ENCODE results near the gene LRP5. TPM values are rescaled to one million over a fixed set of nuclear protein-coding genes. Genes with fewer than 3 reads are reported as not detected.

The LRP5 gene
- total and polyA plus RNA-seq, 12 donors = 10.7 to 277 (median 75.8) TPM

- DNase-seq = peak in 1 of 7 donors; percentile 36
- 64 to 92% (median 78%) methylated on average over 9 to 15 of the region's 15 CpGs for WGBS, 4 donors
- H3K36me3 ChIP-seq (replicated peaks in 1 of 2) = peaks cover 0 to 8% of the 10 kb centered on the region in 2 donors
Observed at GRCh38 chr11:68372625-68373024, 60.2 kb downstream of the LRP5 start.

GRCh38 chr11:68373189-68373814 is 60.9 kb downstream of the LRP5 start:
- Histone ChIP-seq H3K36me3 (replicated peaks in 1 of 2) (peaks cover 0 to under 1% of the 10 kb centered on the region in 2 donors), H3K4me1 (replicated peaks in 1 of 2) (peaks cover 28 to 69% of the 10 kb centered on the region in 2 donors), H3K27me3 (no peaks in the 10 kb centered on the region), H3K27ac (peak overlapping the region in 4 of 5 donors; percentile 61 to 93 (median 84)), H3K4me3 (no peak overlapping the region), H3K9me3 (replicated peaks in 1 of 3) (no peaks in the 10 kb centered on the region)
- TF ChIP-seq CTCF (IDR thresholded peaks at IDR 0.05) = no peak
- no peak for TF ChIP-seq POLR2A (IDR thresholded peaks at IDR 0.05)
- intact Hi-C loops (cut with DNase I) = loop anchor here in 1 of 2 donors (5.0 kb wide), 1 partner anchor 61 kb away; the partner anchor contains the start of gene LRP5
- 67 to 85% (median 78%) methylated on average over 10 to 22 of the region's 22 CpGs for WGBS, 4 donors
- DNase-seq = no peak

More at GRCh38 chr11:68372625-68373024, 60.2 kb downstream of the LRP5 start:
- H3K4me3 ChIP-seq = no peak overlapping the region
- peaks cover 27 to 65% of the 10 kb centered on the region in 2 donors for H3K4me1 ChIP-seq (replicated peaks in 1 of 2)
- H3K9me3 ChIP-seq (replicated peaks in 1 of 3) = no peaks in the 10 kb centered on the region
- TF ChIP-seq CTCF (IDR thresholded peaks at IDR 0.05) (no peak), POLR2A (IDR thresholded peaks at IDR 0.05) (no peak)
- intact Hi-C loops (cut with DNase I) = loop anchor here in 1 of 2 donors (5.0 kb wide), 1 partner anchor 60 kb away; the partner anchor contains the start of gene LRP5
- no peaks in the 10 kb centered on the region for H3K27me3 ChIP-seq
- H3K27ac ChIP-seq = peak overlapping the region in 3 of 5 donors; percentile 77 to 93 (median 90)

- peak in 5 of 7 donors; percentile 53 to 86 (median 71) for DNase-seq
- peak overlapping the region; percentile 23 to 93 (median 77) for H3K27ac ChIP-seq
- H3K36me3 ChIP-seq (replicated peaks in 1 of 2) = no peaks in the 10 kb centered on the region
- WGBS, 4 donors = 19 to 32% (median 24%) methylated on average over 20 to 33 of the region's 33 CpGs
- peak overlapping the region in 1 of 4 donors; percentile 16 for H3K4me3 ChIP-seq
- peaks cover 28 to 73% of the 10 kb centered on the region in 2 donors for H3K4me1 ChIP-seq (replicated peaks in 1 of 2)
- TF ChIP-seq CTCF (IDR thresholded peaks at IDR 0.05) (no peak), POLR2A (IDR thresholded peaks at IDR 0.05) (peak in 1 of 2 donors; percentile 11)
- intact Hi-C loops (cut with DNase I) = loop anchor here in 1 of 2 donors (5.0 kb wide), 1 partner anchor 62 kb away; the partner anchor contains the start of gene LRP5
- H3K9me3 ChIP-seq (replicated peaks in 1 of 3) = no peaks in the 10 kb centered on the region
- no peaks in the 10 kb centered on the region for H3K27me3 ChIP-seq
Observed at GRCh38 chr11:68373815-68374501, 61.6 kb downstream of the LRP5 start.

GRCh38 chr11:68374531-68374930 is 62.1 kb downstream of the LRP5 start:
- H3K4me1 ChIP-seq (replicated peaks in 1 of 2) = peaks cover 28 to 78% of the 10 kb centered on the region in 2 donors
- no peaks in the 10 kb centered on the region for H3K9me3 ChIP-seq (replicated peaks in 1 of 3)
- peak overlapping the region in 1 of 4 donors; percentile 16 for H3K4me3 ChIP-seq
- 49 to 53% (median 51%) methylated on average over 10 to 12 of the region's 12 CpGs for WGBS, 4 donors
- H3K36me3 ChIP-seq (replicated peaks in 1 of 2) = no peaks in the 10 kb centered on the region
- intact Hi-C loops (cut with DNase I) = loop anchor here in 1 of 2 donors (5.0 kb wide), 1 partner anchor 62 kb away; the partner anchor contains the start of gene LRP5
- TF ChIP-seq CTCF (IDR thresholded peaks at IDR 0.05) = no peak
- no peak for TF ChIP-seq POLR2A (IDR thresholded peaks at IDR 0.05)
- no peaks in the 10 kb centered on the region for H3K27me3 ChIP-seq
- peak overlapping the region in 4 of 5 donors; percentile 19 to 93 (median 84) for H3K27ac ChIP-seq
- no peak for DNase-seq

Measured in adrenal gland (tissue), 12 donors.